Astrocyte (in vitro differentiated cells and primary cell): ENCODE results near the gene ZNF407.

Experiments
- EZH2 ChIP-seq: IDR thresholded peaks from 2 replicates; pipeline ENCODE4 v1.6.1; 2012; ENCODE audit warnings: mild to moderate bottlenecking, low read length, inconsistent platforms; ENCODE audit not compliant: insufficient read depth
- TF ChIP-seq, protein P1 (sequence below): IDR thresholded peaks from 2 replicates; pipeline ENCODE4 v1.5.1; 2011; ENCODE audit warnings: low read depth, mild to moderate bottlenecking, inconsistent platforms, low read length, moderate library complexity; ENCODE audit not compliant: insufficient read depth

DNA sequence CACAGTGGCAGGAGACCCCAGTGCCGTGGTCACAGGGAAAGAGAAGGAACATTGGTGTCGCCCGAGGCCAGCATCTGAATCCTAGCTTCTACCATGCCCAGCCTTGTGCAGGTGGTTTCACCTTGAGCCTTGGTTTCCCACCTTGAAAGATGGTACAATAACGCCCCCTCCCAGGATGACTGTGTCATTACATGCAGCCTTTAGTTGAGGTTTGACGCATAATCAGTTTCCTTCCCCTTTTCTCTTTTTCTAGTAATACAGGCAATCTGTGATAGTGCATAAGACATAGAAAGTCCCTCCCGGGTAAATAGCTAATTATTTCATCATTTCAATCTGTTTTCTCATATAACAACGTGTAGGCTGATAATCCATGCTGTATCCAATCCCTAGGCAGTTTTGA lies 29.8 kb upstream of the ZNF407 start:
- TF ChIP-seq, protein P1, sequence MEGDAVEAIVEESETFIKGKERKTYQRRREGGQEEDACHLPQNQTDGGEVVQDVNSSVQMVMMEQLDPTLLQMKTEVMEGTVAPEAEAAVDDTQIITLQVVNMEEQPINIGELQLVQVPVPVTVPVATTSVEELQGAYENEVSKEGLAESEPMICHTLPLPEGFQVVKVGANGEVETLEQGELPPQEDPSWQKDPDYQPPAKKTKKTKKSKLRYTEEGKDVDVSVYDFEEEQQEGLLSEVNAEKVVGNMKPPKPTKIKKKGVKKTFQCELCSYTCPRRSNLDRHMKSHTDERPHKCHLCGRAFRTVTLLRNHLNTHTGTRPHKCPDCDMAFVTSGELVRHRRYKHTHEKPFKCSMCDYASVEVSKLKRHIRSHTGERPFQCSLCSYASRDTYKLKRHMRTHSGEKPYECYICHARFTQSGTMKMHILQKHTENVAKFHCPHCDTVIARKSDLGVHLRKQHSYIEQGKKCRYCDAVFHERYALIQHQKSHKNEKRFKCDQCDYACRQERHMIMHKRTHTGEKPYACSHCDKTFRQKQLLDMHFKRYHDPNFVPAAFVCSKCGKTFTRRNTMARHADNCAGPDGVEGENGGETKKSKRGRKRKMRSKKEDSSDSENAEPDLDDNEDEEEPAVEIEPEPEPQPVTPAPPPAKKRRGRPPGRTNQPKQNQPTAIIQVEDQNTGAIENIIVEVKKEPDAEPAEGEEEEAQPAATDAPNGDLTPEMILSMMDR = no peak
- TF ChIP-seq EZH2 = no peak
